Type B pancreatic cell (in vitro differentiated cells): ENCODE data around the gene SLC25A34. TPM values are rescaled to one million over a fixed set of nuclear protein-coding genes. Genes with fewer than 3 reads are reported as not detected.

Experiments
- DNase-seq: peaks from one replicate; pipeline ENCODE4 v3.0.0; 2021; ENCODE audit warnings: mixed read lengths; ENCODE audit not compliant: unreplicated experiment; ENCODE audit errors: extremely low spot score
- H3K27ac Mint-ChIP-seq: 2 replicates; pipeline ENCODE4 v1.8.0; 2021; ENCODE audit warnings: mild to moderate bottlenecking, mixed read lengths
- H3K27me3 Mint-ChIP-seq: 2 replicates; pipeline ENCODE4 v1.8.0; 2021; ENCODE audit warnings: mixed read lengths
- H3K36me3 Mint-ChIP-seq: 2 replicates; pipeline ENCODE4 v1.8.0; 2021; ENCODE audit warnings: mixed read lengths
- H3K4me1 Mint-ChIP-seq: one replicate; pipeline ENCODE4 v1.8.0; 2021; ENCODE audit warnings: mixed read lengths; ENCODE audit not compliant: unreplicated experiment
- H3K4me3 Mint-ChIP-seq: 2 replicates; pipeline ENCODE4 v1.8.0; 2021; ENCODE audit warnings: mild to moderate bottlenecking, mixed read lengths
- H3K9me3 Mint-ChIP-seq: 2 replicates; pipeline ENCODE4 v1.8.0; 2021; ENCODE audit warnings: mixed read lengths
- CTCF ChIP-seq: fragments of 200-600 bp; sonication (generic); conservative IDR thresholded peaks from 2 replicates; pipeline ENCODE4 v1.5.0; 2021; ENCODE audit warnings: antibody characterized with exemption, mild to moderate bottlenecking
- total RNA-seq: library from RNA; stranded (reverse); gene quantifications from 2 replicates; pipeline ENCODE4 v1.2.1, GENCODE V29; 2021; ENCODE audit warnings: low replicate concordance

The SLC25A34 gene
- total RNA-seq, 1 donor from 2014 or later, result 3.8 TPM

GRCh38 chr1:15702722-15703550 is 33.1 kb upstream of the SLC25A34 start:
- peak overlapping the region; percentile 40 for H3K27ac Mint-ChIP-seq
- no peak for DNase-seq

GRCh38 chr1:15703562-15703961 is 32.5 kb upstream of the SLC25A34 start:
- no peak for DNase-seq

More at GRCh38 chr1:15702722-15703550, 33.1 kb upstream of the SLC25A34 start:
- peaks cover 3% of the 10 kb centered on the region for H3K36me3 Mint-ChIP-seq
- no peaks in the 10 kb centered on the region for H3K9me3 Mint-ChIP-seq
- H3K27me3 Mint-ChIP-seq, result no peaks in the 10 kb centered on the region
- H3K4me1 Mint-ChIP-seq, result peaks cover 23% of the 10 kb centered on the region
- H3K4me3 Mint-ChIP-seq, result peak overlapping the region; percentile 0
- TF ChIP-seq CTCF, result peak; percentile 15

GRCh38 chr1:15704526-15705183 is 31.4 kb upstream of the SLC25A34 start:
- no peak for DNase-seq
- no peak for TF ChIP-seq CTCF

More at GRCh38 chr1:15703562-15703961, 32.5 kb upstream of the SLC25A34 start:
- Mint-ChIP-seq H3K9me3 (no peaks in the 10 kb centered on the region), H3K4me1 (peaks cover 23% of the 10 kb centered on the region), H3K27ac (peak overlapping the region; percentile 40), H3K27me3 (no peaks in the 10 kb centered on the region), H3K36me3 (peaks cover 3% of the 10 kb centered on the region), H3K4me3 (peak overlapping the region; percentile 0)
- no peak for TF ChIP-seq CTCF

GRCh38 chr1:15705184-15705566 is 30.9 kb upstream of the SLC25A34 start:
- Mint-ChIP-seq H3K27ac (no peak overlapping the region), H3K4me3 (no peak overlapping the region), H3K27me3 (no peaks in the 10 kb centered on the region), H3K36me3 (peaks cover 3% of the 10 kb centered on the region), H3K4me1 (peaks cover 23% of the 10 kb centered on the region), H3K9me3 (no peaks in the 10 kb centered on the region)
- TF ChIP-seq CTCF, result no peak
- DNase-seq, result no peak

More at GRCh38 chr1:15704526-15705183, 31.4 kb upstream of the SLC25A34 start:
- H3K4me1 Mint-ChIP-seq, result peaks cover 23% of the 10 kb centered on the region
- H3K27ac Mint-ChIP-seq, result peak overlapping the region; percentile 48
- H3K27me3 Mint-ChIP-seq, result no peaks in the 10 kb centered on the region
- no peaks in the 10 kb centered on the region for H3K9me3 Mint-ChIP-seq
- H3K36me3 Mint-ChIP-seq, result peaks cover 3% of the 10 kb centered on the region
- no peak overlapping the region for H3K4me3 Mint-ChIP-seq

GRCh38 chr1:15706751-15707150 is 29.3 kb upstream of the SLC25A34 start:
- DNase-seq, result no peak
- Mint-ChIP-seq H3K9me3 (no peaks in the 10 kb centered on the region), H3K27ac (peak overlapping the region; percentile 30), H3K27me3 (no peaks in the 10 kb centered on the region), H3K36me3 (peaks cover 3% of the 10 kb centered on the region), H3K4me3 (no peak overlapping the region), H3K4me1 (peaks cover 17% of the 10 kb centered on the region)
- TF ChIP-seq CTCF, result no peak
